Stimulated activated CD4-positive, alpha-beta T cell treated with anti-CD3 and anti-CD28 coated beads, Interleukin-1b, Interleukin-23, amount 100 ng/mL, for 24 hours (primary cell): Measurements from ENCODE around the gene CACNA1B.
"Not testable (repeated sequence)": the region's sequence is repeated elsewhere in the genome, so short reads cannot be mapped to it uniquely, and the experiment has no call there.

ENCODE experiments used
- DNase-seq, 4 experiments: peaks; one replicate each; pipeline ENCODE4 v3.0.0-alpha.2; 2020; ENCODE audit warnings: low read depth in 4 of 4, low spot score in 1 of 4

CACNA1B gene

DNA sequence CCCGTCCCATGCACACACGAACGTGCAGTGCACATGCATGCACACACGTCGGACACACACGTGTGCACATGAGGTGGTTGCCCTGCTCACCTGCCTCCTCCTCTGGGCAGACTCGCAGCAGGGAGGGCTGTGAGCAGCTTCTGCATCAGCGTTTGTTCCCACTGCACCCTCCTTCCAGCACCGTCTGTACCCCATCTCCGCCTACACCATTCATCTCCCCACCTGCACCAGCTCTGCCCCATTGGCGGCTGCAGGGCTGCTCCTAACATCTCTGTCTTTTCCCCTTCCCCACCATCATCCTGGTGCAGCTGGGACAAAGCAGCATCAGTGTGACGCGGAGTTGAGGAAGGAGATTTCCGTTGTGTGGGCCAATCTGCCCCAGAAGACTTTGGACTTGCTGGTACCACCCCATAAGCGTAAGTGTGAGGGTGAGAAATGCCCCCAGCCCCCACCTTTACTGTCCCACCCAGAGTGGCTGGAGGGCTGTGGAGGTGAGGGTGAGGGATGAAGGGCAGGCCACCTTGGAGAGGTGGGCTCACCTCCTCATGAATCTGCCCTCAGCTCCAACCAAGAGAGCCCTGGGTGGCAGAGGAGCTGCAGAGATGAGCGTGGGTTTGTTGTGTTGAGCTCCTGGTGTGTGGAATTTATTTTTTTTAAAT, 234.6 kb downstream of the CACNA1B start:
- no peak for DNase-seq

DNA sequence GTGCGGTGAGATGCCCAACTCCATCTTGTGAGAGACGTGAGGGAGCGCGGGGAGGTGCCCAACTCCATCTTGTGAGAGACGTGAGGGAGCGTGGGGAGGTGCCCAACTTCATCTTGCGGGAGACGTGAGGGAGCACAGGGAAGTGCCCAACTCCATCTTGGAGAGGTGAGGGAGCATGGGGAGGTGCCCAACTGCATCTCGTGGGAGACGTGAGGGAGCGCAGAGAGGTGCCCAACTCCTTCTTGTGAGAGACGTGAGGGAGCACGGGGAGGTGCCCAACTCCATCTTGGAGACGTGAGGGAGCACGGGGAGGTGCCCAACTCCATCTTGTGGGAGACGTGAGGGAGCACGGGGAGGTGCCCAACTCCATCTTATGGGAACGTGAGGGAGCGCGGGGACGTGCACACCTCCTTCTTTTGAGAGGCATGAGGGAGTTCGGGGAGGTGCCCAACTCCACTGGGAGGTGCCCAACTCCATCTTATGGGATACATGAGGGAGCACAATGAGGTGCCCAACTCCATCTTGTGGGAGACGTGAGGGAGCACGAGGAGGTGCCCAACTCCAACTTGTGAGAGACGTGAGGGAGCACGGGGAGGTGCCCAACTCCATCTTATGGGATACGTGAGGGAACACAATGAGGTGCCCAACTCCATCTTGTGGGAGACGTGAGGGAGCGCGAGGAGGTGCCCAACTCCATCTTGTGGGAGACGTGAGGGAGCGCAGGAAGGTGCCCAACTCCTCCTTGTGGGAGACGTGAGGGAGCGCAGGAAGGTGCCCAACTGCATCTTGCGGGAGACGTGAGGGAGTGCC, 235.4 kb downstream of the CACNA1B start:
- DNase-seq, result no peak

DNA sequence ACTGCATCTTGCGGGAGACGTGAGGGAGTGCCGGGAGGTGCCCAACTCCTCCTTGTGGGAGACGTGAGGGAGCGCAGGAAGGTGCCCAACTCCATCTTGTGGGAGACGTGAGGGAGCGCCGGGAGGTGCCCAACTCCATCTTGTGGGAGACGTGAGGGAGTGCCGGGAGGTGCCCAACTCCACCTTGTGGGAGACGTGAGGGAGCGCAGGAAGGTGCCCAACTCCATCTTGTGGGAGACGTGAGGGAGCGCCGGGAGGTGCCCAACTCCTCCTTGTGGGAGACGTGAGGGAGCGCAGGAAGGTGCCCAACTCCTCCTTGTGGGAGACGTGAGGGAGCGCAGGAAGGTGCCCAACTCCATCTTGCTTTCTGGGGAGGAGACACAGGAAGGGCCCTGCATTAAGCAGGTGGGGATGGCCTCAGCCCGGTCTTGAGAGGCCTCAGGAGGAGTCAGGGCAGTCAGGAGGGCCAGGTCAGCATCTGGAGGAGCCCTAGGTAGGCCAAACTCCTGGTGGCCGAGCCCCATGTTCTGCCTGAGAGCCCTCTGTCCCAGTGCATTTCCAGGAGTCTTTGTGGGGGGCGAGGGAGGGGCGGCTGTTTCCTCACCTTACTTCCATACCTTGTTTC, 236.2 kb downstream of the CACNA1B start:
- not testable (repeated sequence) for DNase-seq

DNA sequence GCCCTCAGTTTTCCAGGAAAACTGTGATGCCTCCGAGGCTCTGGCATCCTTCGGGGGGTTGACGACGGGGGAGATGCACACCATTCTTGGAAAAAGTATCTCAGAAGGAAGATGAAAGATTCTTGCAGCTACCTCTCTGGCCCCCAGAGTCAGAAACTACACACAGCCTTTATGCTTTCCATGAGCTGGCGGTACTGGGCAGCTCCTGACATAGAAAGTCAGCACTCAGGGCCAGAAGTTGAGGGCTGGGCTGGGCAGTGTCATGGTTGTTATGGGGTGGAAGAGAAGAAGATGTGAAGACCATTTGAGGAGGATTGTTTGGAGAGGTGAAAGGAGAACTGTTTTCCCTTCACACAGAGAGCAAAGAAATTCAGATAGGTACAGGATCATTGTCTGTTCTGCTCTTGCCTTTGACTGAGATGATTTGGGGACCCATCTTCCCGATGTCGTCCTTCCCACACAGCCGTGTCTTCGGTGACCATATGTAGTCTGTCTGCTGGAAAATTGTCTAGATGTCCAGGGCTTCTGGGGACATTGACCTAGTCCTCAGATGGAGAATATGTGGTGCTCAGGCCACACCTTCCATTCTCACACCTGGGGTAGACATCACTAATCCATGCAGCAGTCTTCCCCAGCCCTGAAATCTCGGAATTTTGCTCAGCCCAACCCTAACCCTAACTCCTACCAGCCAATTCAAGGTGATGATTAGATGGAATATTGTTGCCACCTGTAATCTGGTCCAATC, 237.1 kb downstream of the CACNA1B start:
- DNase-seq, result no peak

DNA sequence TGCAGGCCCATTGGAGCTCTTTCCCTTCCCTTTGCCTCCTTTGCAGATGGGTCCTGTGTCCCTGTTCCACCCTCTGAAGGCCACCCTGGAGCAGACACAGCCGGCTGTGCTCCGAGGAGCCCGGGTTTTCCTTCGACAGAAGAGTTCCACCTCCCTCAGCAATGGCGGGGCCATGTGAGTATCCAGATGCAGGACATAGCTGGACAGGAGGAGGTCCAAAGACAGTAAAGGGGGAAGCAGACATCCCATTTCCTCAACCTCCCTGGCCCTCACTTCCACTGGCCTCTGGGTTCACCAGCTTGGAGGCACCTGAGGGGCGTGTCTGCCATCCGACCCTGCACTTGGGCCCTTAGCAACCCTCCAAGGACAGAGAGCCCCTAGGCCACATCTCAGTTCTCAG, 237.9 kb downstream of the CACNA1B start:
- no peak for DNase-seq

DNA sequence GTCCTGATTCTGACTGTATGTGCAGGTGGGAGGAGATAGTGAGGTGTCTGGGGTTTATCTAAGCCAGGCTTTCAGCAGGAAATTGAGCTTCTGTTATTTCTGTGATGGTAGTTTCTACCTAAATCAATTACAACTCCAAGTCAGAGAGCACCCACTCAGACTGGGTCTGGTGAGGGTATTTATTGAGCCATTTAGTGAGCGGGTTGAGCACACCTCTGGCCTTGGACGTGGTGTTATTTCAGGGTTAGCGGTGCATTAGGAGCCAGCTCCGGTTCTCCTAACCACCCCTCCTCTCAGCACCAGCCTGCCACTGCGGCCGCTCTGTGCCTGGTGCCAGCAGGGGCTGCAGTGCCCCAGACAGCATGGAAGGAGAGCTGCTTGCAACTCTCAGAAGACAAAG, 238.9 kb downstream of the CACNA1B start:
- DNase-seq, result no peak

DNA sequence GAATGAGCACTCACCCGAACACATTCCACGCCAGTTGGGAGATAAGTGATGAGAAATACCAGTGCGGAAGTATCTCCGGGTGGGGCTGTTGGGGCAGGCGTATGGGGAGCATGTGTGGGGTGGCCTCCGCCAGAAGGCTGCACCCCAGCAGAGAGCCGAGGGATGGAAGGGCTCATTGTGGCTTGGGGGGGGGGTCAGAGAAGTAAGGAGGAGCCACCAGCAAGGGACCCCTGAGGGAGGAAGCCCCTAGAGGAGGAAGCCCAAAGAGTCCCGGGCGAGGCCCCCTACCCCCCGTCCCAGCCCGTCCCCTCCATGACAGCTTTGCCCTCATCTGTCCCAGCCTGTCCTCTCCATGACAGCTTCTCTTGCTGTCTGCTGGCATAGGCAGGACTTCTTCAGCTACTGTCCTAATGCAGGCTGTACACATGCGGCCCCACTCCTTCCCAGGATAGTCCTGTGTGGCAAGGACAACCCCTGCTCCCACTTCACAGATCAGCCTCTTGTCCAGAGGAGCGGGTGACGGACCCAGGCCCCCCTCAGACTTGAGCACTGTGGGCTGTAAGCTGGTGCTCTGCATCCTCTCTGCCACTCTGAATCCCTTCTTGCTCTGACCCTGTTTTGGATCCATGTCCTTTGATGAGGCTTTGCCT, 239.6 kb downstream of the CACNA1B start:
- DNase-seq, result no peak

DNA sequence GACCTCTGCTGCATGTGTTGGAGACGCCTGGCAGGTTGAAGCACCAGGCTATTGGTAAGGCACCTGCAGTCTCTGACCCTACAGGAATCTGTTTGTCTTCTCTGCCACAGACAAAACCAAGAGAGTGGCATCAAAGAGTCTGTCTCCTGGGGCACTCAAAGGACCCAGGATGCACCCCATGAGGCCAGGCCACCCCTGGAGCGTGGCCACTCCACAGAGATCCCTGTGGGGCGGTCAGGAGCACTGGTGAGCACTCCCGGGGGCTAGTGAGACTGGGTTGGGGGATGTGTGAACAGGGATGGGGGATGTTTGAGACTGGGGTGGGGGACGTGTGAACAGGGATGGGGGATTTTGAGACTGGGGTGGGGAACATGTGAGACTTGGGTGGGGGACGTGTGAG, 240.3 kb downstream of the CACNA1B start:
- no peak for DNase-seq

DNA sequence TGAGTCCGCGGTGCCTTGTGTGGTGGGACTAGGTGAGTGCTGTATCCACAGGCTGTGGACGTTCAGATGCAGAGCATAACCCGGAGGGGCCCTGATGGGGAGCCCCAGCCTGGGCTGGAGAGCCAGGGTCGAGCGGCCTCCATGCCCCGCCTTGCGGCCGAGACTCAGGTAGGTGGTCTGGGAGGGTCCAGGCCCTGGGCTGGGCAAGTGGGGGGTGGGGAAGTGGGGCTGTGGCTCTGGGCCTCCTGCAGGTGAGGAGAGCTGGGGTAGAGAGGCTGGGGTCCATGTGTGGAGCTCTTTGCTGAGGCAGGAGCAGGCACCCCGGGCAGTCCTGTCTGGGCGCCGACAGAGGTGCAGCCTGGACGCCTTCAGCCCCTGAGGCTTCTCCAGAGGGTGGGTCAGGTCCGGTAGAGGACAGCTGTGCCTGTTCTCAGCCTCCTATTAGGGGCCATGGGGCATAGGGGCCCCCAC, 241.1 kb downstream of the CACNA1B start:
- DNase-seq, result no peak

DNA sequence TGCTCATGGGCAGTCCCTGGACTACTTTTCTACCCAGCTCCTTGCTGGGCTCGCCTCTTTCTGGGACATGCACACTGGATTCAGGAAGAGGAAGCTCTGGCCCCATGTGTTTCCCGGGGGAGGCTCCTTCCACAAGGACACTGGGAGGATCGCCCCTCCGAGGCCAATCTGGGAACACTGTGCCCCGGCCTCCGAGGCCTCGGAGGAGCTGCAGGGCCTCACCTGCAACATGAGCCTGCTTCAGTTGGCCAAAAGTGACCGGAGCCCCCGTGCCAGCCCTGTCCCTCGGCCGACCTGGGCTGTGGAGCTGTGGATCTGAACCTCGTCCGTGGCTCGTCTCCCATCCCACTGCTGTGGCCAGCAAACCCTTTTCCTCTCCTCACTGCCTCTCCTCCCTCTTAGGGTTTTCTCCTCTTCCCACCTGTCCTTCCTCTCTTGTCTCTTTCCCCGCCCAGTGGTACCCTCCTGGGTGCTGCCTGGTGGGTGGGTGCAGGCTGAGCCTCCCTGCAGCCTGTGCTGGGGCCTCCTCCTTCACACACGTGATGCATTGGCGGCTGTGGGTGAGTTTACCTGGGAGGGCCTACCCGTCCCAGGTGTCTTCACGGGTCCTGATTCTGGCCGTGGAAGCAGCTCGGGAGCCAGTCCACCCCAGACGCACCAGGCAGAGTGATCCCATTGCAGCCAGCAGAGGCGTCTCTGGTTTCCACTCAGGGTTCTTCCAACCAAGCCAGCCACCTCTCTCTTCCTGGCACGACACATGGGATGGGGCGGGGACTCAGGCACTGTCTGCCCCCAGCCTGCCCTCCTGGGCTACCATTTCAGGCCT, 241.8 kb downstream of the CACNA1B start:
- DNase-seq, result no peak

DNA sequence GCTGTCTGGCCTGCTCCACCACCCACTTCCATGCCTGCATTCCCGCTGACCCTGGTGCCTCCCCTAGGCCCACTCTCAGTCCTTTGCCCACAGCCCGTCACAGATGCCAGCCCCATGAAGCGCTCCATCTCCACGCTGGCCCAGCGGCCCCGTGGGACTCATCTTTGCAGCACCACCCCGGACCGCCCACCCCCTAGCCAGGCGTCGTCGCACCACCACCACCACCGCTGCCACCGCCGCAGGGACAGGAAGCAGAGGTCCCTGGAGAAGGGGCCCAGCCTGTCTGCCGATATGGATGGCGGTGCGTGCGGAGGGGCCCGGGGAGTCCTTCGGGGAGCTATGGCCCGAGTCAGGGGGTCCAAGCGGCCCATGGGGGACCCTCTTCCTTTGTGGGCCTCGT, 242.5 kb downstream of the CACNA1B start:
- no peak for DNase-seq

DNA sequence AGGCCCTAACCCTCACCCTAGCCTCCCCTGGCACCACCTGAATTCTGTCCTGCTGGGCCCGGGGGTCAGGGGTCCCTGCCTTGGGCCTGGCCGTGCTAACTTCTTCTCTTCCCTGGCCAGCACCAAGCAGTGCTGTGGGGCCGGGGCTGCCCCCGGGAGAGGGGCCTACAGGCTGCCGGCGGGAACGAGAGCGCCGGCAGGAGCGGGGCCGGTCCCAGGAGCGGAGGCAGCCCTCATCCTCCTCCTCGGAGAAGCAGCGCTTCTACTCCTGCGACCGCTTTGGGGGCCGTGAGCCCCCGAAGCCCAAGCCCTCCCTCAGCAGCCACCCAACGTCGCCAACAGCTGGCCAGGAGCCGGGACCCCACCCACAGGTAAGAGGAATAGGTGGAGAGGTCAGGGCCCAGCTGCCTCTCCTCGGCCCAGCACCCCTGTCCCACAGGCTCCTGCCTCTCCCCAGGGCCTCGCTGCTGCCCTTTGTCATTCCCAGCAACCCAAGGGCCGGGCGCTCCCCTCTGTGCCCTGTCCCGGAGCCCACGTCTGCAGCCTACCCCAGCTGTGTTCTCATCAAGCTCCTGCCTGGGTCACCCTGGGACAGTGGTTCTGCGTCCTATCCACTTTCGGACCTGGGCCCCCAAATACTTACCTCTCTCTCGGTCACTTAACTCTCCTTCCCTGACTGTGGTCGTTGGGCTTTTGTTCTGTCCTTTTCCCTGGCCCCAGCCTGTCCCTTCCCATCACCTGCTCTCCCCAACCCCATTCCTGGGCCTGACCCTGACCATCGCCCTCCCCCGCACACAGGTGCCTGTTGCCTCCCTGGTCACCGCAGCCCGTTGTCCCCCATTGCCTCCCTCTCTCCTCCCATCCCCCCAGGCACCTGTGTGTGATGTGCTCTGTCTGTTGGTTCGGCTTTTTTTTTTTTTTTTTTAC, 243.2 kb downstream of the CACNA1B start:
- no peak for DNase-seq

DNA sequence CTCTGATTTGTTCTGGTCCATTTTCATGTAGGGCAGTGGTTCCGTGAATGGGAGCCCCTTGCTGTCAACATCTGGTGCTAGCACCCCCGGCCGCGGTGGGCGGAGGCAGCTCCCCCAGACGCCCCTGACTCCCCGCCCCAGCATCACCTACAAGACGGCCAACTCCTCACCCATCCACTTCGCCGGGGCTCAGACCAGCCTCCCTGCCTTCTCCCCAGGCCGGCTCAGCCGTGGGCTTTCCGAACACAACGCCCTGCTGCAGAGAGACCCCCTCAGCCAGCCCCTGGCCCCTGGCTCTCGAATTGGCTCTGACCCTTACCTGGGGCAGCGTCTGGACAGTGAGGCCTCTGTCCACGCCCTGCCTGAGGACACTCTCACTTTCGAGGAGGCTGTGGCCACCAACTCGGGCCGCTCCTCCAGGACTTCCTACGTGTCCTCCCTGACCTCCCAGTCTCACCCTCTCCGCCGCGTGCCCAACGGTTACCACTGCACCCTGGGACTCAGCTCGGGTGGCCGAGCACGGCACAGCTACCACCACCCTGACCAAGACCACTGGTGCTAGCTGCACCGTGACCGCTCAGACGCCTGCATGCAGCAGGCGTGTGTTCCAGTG, 244.0 kb downstream of the CACNA1B start:
- DNase-seq, result no peak

DNA sequence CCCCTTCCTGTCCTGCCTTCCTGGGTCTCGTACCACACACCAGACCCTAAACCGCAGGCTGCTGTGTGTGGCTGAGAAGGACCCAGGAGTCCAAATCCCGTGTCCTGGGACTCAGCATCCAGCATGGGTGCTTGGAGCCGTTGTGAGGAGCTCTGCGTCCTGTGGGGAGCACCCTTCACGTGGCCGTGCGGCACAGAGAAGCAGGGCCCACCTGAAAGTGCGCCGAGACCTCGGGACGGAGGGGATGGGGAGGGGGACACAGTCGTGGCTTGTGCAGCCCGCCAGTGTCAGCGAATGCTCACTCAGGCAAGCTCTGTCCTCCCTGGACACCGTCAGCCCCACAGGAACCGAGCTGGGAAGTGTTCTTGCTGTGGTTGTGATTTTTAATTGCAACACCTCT, 244.6 kb downstream of the CACNA1B start:
- no peak for DNase-seq

DNA sequence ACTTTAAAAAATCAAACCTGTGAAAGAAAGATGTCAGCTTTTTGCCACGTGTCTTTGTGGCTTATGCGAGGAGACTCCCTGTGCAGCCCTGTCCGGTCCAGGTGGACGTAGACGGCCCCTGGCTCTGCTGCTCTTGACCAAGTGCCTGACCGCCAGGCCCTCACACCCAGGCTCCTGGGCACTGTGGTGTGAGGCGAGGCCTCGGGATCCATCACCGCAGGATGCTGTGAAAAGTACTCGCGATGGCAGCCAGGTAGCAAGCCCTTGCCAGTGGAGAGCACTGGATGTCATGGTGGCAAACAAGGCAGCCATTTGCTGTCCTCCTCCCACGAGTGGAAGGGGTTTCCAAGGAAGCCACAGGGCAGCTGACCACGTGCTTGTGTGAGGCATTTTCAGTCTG, 245.1 kb downstream of the CACNA1B start:
- no peak for DNase-seq

DNA sequence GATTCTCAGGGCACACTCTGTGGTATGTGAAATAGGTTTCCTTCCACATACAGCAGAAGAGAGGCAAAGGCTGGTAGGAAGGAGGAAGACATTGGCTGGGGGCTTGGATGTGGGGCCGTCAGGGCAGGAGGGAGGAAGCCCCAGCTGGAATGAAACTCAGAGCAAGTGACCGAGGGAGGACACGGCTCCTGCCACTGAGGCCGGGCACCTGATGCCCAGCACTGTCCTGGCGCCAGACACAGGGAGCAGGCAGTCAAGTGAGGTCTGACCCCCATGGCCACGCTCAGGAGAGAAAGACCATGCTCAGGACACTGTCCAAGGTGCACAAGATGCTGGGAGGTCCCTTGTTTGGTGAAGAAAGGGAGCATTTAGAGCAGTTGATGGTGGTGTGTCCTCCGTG, 245.5 kb downstream of the CACNA1B start:
- DNase-seq, result no peak

DNA sequence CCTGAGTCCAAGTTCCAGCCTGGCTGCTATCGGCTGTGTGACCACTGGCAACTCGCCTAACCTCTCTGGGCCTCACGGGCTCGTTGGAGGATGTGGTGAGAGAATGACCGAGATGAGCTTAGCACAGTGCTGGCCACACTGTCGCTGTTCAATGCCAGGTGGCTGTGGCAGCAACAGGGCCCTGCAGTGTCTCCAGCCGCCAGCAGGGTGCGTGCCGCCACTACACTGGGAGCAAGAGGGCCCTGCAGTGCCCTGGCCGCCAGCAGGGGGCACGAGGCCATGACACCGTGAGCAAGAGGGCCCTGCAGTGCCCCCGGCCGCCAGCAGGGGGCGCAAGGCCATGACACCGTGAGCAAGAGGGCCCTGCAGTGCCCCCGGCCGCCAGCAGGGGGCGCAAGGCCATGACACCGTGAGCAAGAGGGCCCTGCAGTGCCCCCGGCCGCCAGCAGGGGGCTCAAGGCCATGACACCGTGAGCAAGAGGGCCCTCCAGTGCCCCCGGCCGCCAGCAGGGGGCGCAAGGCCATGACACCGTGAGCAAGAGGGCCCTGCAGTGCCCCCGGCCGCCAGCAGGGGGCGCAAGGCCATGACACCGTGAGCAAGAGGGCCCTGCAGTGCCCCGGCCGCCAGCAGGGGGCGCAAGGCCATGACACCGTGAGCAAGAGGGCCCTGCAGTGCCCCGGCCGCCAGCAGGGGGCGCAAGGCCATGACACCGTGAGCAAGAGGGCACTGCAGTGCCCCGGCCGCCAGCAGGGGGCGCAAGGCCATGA, 248.7 kb downstream of the CACNA1B start:
- peak in 2 of 4 experiments; percentile 14 to 49 for DNase-seq
